ENCODE data around the gene HOTAIR. TPM values are rescaled to one million over a fixed set of nuclear protein-coding genes. Genes with fewer than 3 reads are reported as not detected.

HOTAIR gene
- polyA plus RNA-seq, 1 donor, result 0.04 TPM

DNA sequence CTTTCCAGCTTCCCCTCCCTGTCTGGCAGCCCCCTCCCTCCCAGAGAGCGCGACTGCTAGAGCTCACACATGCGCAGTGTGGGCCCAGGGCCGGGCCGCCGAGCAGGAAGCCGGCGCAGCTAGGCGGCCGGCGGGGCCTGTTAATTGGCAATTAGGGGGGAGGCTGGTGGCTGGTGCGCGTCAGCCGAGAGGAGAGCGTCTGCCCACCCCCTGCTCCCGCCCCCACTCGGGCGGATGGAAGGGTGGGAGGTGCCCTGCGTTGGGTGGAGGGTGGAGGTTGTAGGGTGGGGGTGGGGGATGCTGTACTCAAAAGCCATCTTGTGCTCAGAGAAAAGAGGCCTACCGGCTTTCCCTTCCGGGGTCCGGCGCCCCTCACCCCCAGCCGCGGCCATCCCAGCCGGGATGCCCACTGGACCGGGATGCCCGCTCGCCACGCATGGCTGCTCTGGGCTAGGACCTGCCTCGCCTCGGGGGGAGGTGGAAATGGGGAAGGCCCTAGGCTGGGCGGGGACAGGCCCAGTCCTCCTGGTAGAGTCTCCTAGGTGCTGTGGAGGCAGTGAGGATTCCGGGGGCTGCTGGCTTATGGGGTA is 43.2 kb upstream of the HOTAIR start:
- Histone ChIP-seq H3K36me3 (ENCODE audit: control insufficient read depth, insufficient read depth, low read length) (no peaks in the 10 kb centered on the region), H3K27me3 (ENCODE audit: control insufficient read depth, insufficient read depth, low read length) (peaks cover 50% of the 10 kb centered on the region), H3K27ac (ENCODE audit: low read length) (peak overlapping the region; percentile 95), H3K4me1 (ENCODE audit: control insufficient read depth, insufficient read depth, low read length) (peaks cover 30% of the 10 kb centered on the region), H3K9me3 (ENCODE audit: control insufficient read depth, low read depth, low read length) (peaks cover 3% of the 10 kb centered on the region), H3K4me3 (ENCODE audit: low read length) (peak overlapping the region; percentile 78)
- no CpG with 5 or more reads among the region's 34 CpGs for whole genome bisulfite sequencing (ENCODE audit: insufficient coverage, low lambda C conversion rate)
- peak; percentile 85 to 88 for DNase-seq

DNA sequence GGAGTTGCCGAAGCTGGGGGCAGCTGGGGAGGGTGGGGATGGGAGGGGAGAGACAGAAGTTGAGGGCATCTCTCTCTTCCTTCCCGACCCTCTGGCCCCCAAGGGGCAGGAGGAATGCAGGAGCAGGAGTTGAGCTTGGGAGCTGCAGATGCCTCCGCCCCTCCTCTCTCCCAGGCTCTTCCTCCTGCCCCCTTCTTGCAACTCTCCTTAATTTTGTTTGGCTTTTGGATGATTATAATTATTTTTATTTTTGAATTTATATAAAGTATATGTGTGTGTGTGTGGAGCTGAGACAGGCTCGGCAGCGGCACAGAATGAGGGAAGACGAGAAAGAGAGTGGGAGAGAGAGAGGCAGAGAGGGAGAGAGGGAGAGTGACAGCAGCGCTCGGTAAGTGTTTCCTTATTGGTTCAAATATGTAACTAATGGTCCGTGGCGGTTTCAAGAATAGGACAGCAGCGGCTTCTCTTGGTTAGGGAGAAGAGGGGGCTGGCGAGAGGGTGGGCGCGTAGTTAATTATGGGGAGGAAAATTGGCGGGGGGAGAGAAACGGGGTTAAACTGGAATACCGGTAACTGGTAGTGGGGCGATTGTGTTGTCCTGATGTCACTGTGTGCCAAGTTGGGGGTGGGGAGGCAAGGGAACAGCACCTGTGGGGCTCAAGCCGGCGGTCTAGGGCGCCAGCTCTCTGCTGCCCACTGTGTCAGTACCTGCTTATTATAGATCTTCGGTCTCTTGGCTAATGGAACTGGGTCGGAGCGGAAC is 42.5 kb upstream of the HOTAIR start:
- Histone ChIP-seq H3K4me1 (ENCODE audit: control insufficient read depth, insufficient read depth, low read length) (peaks cover 27% of the 10 kb centered on the region), H3K27me3 (ENCODE audit: control insufficient read depth, insufficient read depth, low read length) (peaks cover 53% of the 10 kb centered on the region), H3K36me3 (ENCODE audit: control insufficient read depth, insufficient read depth, low read length) (no peaks in the 10 kb centered on the region), H3K4me3 (ENCODE audit: low read length) (peak overlapping the region; percentile 78), H3K27ac (ENCODE audit: low read length) (peak overlapping the region; percentile 95), H3K9me3 (ENCODE audit: control insufficient read depth, low read depth, low read length) (peaks cover 3% of the 10 kb centered on the region)
- 0% methylated on average over 3 of the region's 24 CpGs for WGBS (ENCODE audit: insufficient coverage, low lambda C conversion rate)
- no peak for DNase-seq

DNA sequence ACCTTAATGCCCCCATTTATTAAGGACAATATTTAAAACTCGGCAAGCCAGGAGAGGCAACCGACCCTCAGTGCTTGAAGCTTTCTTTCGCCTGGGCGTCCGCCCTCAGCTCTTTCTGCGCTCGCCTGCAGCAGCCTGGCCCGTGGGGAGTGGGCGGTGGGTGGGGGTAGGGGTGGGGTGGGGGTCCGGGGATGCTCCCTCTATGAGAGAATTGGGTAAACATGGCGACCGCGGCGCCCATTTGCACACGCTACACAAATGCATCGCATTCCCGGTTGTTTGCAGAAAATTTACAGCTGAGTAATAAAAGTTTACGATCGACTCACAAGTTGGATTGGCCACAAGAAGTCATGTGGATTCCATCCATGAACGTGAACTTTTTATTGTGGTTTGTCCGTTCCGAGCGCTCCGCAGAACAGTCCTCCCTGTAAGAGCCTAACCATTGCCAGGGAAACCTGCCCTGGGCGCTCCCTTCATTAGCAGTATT is 41.8 kb upstream of the HOTAIR start:
- Histone ChIP-seq H3K27me3 (ENCODE audit: control insufficient read depth, insufficient read depth, low read length) (peaks cover 52% of the 10 kb centered on the region), H3K9me3 (ENCODE audit: control insufficient read depth, low read depth, low read length) (peaks cover 3% of the 10 kb centered on the region), H3K4me3 (ENCODE audit: low read length) (peak overlapping the region; percentile 78), H3K36me3 (ENCODE audit: control insufficient read depth, insufficient read depth, low read length) (no peaks in the 10 kb centered on the region), H3K4me1 (ENCODE audit: control insufficient read depth, insufficient read depth, low read length) (peaks cover 28% of the 10 kb centered on the region), H3K27ac (ENCODE audit: low read length) (peak overlapping the region; percentile 95)
- DNase-seq, result peak; percentile 81 to 89
- no CpG with 5 or more reads among the region's 25 CpGs for WGBS (ENCODE audit: insufficient coverage, low lambda C conversion rate)

DNA sequence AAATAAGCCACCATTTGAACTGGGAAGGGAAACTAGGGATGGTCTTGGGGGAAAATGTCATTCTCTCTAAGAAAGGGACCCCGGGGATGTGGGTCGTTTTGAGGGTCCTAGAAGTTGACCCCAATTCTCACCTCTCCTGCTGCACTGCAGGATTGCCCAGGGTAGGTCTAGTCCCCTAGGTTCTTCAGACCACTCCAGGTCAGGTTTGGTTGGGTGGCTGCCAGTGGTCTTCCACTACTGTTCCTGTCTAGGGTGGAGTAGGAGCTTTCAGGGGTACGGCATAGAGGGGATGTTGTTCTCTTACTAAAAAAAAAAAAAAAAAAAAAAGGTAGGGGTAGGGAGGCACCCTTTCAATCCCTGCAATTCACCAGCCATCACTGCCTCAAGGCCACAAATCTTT is 41.3 kb upstream of the HOTAIR start:
- Histone ChIP-seq H3K36me3 (ENCODE audit: control insufficient read depth, insufficient read depth, low read length) (no peaks in the 10 kb centered on the region), H3K4me3 (ENCODE audit: low read length) (peak overlapping the region; percentile 35), H3K9me3 (ENCODE audit: control insufficient read depth, low read depth, low read length) (peaks cover 3% of the 10 kb centered on the region), H3K4me1 (ENCODE audit: control insufficient read depth, insufficient read depth, low read length) (peaks cover 32% of the 10 kb centered on the region), H3K27me3 (ENCODE audit: control insufficient read depth, insufficient read depth, low read length) (peaks cover 54% of the 10 kb centered on the region), H3K27ac (ENCODE audit: low read length) (peak overlapping the region; percentile 95)
- WGBS (ENCODE audit: insufficient coverage, low lambda C conversion rate), result no CpG with 5 or more reads among the region's 3 CpGs
- DNase-seq, result no peak

DNA sequence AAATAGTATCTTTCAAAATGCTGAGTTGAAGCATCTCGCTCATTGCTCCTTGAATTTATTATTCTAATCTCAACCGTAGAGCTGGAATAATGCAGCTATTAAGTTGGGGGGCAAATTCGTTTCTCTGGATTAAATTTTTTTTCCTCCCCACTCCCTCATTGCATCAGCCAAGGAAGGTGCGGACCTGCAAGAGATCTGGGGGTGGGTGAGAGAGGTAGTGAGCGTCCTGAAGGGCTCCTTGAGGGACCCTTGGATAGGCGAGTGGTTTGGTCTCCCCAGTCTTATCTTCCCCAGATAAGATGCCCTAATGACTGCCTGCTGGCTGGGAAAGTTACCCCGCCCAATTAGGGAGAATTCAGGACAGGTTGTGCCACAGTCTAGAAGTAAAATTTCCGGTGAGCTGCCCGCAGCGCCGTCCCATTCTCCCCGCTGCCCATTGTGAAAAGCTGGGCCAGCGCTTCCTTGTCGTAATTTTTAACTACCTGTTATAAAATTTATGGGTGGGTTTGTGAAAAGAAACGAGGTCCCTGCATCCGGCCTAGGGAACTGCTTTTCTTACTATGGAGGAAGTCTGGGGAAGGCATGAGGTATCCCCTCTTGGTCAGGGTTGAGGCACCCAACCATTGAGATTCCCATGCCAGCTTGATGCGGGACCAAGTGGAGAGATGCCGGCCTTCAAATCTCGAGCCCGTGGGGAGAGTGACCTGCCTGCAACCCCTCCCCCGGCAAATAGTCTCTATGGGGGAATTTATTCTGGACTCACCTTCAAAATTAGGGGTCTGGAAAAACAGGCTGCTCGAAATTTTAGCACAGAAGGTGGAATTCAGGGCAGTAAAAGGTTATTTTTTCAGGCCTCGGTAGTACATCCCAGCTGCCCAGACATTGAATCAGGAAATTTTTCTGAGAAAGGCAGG is 40.5 kb upstream of the HOTAIR start:
- no peak for DNase-seq
- Histone ChIP-seq H3K27ac (ENCODE audit: low read length) (no peak overlapping the region), H3K36me3 (ENCODE audit: control insufficient read depth, insufficient read depth, low read length) (no peaks in the 10 kb centered on the region), H3K4me3 (ENCODE audit: low read length) (no peak overlapping the region), H3K4me1 (ENCODE audit: control insufficient read depth, insufficient read depth, low read length) (peaks cover 39% of the 10 kb centered on the region), H3K27me3 (ENCODE audit: control insufficient read depth, insufficient read depth, low read length) (peaks cover 62% of the 10 kb centered on the region), H3K9me3 (ENCODE audit: control insufficient read depth, low read depth, low read length) (peaks cover 3% of the 10 kb centered on the region)
- WGBS (ENCODE audit: insufficient coverage, low lambda C conversion rate), result no CpG with 5 or more reads among the region's 23 CpGs

DNA sequence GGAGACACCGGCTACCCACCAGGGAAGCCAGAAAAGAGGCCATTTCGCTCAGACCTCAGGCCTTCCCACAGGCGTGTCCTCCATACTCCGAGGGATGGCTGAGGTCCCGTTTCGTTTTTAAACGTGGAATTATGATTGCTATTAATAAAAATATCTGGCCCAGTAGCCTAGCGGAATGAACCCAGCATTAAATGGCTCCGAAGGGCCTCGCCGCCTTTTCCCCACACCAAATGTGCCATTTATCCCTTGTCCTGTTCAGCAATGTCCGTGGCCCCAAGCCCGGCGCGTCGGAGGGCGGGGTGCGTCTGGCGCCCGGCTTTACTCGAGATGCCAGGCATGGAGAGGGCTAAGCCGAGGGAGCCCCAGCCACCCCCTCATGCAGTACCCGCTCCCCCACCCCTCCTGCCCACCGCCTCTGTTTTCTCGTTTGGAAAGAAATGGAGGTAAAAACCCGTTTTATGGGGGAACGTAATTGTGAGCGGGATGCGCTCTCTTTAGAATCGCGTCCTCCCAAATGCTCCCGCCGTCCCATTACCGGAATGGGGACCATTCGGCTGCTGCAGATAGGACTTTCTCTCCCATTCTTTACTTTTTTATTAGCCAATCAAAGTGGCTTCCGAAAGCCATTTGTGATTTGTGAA is 39.7 kb upstream of the HOTAIR start:
- no peak for DNase-seq
- WGBS (ENCODE audit: insufficient coverage, low lambda C conversion rate), result no CpG with 5 or more reads among the region's 36 CpGs
- no peaks in the 10 kb centered on the region for H3K36me3 ChIP-seq (ENCODE audit: control insufficient read depth, insufficient read depth, low read length)
- no peak overlapping the region for H3K4me3 ChIP-seq (ENCODE audit: low read length)
- peak overlapping the region; percentile 49 for H3K27ac ChIP-seq (ENCODE audit: low read length)
- H3K9me3 ChIP-seq (ENCODE audit: control insufficient read depth, low read depth, low read length), result peaks cover 6% of the 10 kb centered on the region
- peaks cover 63% of the 10 kb centered on the region for H3K27me3 ChIP-seq (ENCODE audit: control insufficient read depth, insufficient read depth, low read length)
- peaks cover 40% of the 10 kb centered on the region for H3K4me1 ChIP-seq (ENCODE audit: control insufficient read depth, insufficient read depth, low read length)

DNA sequence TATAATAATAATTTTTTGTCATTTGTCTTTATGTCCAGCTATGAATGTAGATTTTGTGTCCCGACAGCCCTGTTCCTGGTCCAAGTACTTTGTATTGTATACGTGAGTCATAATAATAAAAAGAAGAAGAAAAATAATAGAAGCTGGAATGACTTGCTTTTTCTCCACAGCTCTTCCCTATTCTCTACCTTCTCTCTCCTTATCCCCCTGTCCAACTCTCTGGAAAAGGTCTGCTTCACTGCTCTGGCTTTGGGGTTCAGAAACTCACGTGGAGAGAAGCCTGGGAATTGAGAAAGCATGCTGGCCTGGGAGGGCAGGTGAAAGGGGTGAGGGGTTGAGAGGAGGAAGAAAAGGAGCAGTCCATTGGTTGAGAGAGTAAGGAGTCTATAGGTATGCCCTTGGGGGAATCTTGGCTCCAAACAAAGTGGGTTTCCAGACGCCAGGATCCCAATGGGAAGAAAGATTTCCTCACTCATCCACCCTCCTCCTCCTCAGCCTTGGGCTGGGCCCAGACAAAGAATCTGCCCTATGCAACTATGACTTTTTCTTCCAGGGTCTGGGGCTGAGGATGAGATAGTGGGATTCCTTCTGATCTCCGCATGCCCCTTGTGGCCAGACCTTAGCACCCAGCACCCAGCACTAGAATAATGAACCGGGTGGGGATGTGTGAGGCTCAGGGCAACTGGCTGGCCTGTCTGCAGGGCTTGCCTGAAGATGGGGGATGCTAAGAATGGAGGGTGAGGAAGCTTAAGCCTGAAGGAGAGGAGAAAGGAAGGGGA is 38.1 kb upstream of the HOTAIR start:
- Histone ChIP-seq H3K4me3 (ENCODE audit: low read length) (no peak overlapping the region), H3K36me3 (ENCODE audit: control insufficient read depth, insufficient read depth, low read length) (no peaks in the 10 kb centered on the region), H3K27ac (ENCODE audit: low read length) (peak overlapping the region; percentile 8), H3K27me3 (ENCODE audit: control insufficient read depth, insufficient read depth, low read length) (peaks cover 74% of the 10 kb centered on the region), H3K4me1 (ENCODE audit: control insufficient read depth, insufficient read depth, low read length) (peaks cover 39% of the 10 kb centered on the region), H3K9me3 (ENCODE audit: control insufficient read depth, low read depth, low read length) (peaks cover 9% of the 10 kb centered on the region)
- DNase-seq, result no peak
- WGBS (ENCODE audit: insufficient coverage, low lambda C conversion rate), result 60% methylated on average over 1 of the region's 6 CpGs

DNA sequence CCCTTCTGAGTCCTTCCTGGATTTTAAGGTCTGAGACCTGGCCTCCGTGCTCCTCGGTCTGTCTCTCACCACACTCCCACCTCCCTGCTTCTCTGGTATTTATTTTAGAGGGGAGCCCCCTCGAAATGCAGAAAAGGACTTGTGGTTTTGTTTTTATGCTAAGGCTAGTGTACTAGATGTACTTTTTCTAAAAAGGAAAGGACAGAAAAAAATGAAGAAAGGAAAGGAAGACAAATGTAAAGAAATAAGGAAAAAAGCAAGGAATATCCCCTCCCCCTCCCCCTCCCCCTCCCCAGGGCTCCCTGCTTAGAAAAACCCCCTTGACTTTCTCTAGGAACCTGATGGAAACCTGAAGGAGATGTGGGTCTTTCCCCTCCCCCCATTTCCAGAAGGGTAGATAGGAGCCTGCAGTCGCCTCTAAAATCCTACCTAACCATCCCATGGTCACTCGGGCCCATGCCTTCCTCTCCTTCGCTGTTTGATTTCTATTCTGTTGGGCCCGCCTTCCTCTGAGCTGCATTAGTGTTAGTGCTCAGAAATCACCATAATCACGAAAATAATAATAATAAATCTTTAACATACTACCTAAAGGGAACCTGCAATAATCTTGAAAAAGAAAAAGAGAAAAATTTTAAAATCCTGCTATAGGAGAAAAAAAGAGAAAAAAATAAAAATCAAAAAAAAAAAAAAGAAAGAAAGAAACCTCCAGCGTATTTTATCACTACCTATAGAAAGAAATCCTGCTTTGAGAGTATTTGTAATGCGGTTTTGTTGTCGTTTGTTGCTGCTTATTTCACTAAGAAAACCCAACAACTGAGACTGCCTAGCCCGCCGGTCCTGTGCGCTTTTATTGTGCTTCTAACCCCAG is 37.1 kb upstream of the HOTAIR start:
- peaks cover 9% of the 10 kb centered on the region for H3K9me3 ChIP-seq (ENCODE audit: control insufficient read depth, low read depth, low read length)
- no peak overlapping the region for H3K27ac ChIP-seq (ENCODE audit: low read length)
- no peak overlapping the region for H3K4me3 ChIP-seq (ENCODE audit: low read length)
- H3K36me3 ChIP-seq (ENCODE audit: control insufficient read depth, insufficient read depth, low read length), result no peaks in the 10 kb centered on the region
- no peak for DNase-seq
- H3K4me1 ChIP-seq (ENCODE audit: control insufficient read depth, insufficient read depth, low read length), result peaks cover 48% of the 10 kb centered on the region
- 63% methylated on average over 4 of the region's 14 CpGs for WGBS (ENCODE audit: insufficient coverage, low lambda C conversion rate)
- H3K27me3 ChIP-seq (ENCODE audit: control insufficient read depth, insufficient read depth, low read length), result peaks cover 83% of the 10 kb centered on the region

Measured in large intestine (tissue), 3 donors.